MCF 10A (cell line): ENCODE results near the gene MCM9. TPM values are rescaled to one million over a fixed set of nuclear protein-coding genes. Genes with fewer than 3 reads are reported as not detected.

Experiments used
- BruUV-seq: library from RNA; stranded (reverse); fragments of 400-500 nt; replicated peaks from 2 replicates; lab custom pipeline; 2021; lab: Mats Ljungman, UMichigan
- CTCF ChIA-PET: fragments of 300-600 bp; sonication (Branson Sonifier 250); formaldehyde crosslinking; extraction: SDS; loops from one replicate; lab custom pipeline; 2021; ENCODE audit warnings: antibody characterized with exemption, inconsistent platforms; lab: Yijun Ruan, JAX
- POLR2A ChIA-PET: fragments of 300-600, 350-650 bp; sonication (Branson Sonifier 250); formaldehyde crosslinking; extraction: SDS; loops from one replicate; lab custom pipeline; 2020; ENCODE audit warnings: antibody characterized with exemption, inconsistent platforms; lab: Yijun Ruan, JAX
- DNase-seq: peaks from one replicate; pipeline ENCODE4 v3.0.0-alpha.2; 2018; ENCODE audit not compliant: unreplicated experiment
- H3K27ac Mint-ChIP-seq: one replicate; pipeline ENCODE4 v1.8.0; 2022; ENCODE audit warnings: mild to moderate bottlenecking, low read depth, mixed read lengths; ENCODE audit not compliant: unreplicated experiment
- H3K27me3 Mint-ChIP-seq: one replicate; pipeline ENCODE4 v1.8.0; 2022; ENCODE audit warnings: mixed read lengths; ENCODE audit not compliant: insufficient read depth, unreplicated experiment
- H3K36me3 Mint-ChIP-seq: one replicate; pipeline ENCODE4 v1.8.0; 2022; ENCODE audit warnings: mild to moderate bottlenecking, moderate library complexity, mixed read lengths; ENCODE audit not compliant: insufficient read depth, unreplicated experiment
- H3K4me1 Mint-ChIP-seq: one replicate; pipeline ENCODE4 v1.8.0; 2022; ENCODE audit warnings: mixed read lengths; ENCODE audit not compliant: insufficient read depth, unreplicated experiment
- H3K4me3 Mint-ChIP-seq: one replicate; pipeline ENCODE4 v1.8.0; 2022; ENCODE audit warnings: mild to moderate bottlenecking, moderate library complexity, mixed read lengths; ENCODE audit not compliant: unreplicated experiment
- H3K9me3 Mint-ChIP-seq: one replicate; pipeline ENCODE4 v1.8.0; 2022; ENCODE audit warnings: mixed read lengths; ENCODE audit not compliant: unreplicated experiment
- intact Hi-C: fragments of 100-400 bp; cut with micrococcal nuclease; formaldehyde crosslinking; loops from 2 replicates; pipeline ENCODE4 v1.14.1; 2022
- total RNA-seq: library from RNA; stranded (reverse); gene quantifications from 2 replicates; pipeline ENCODE4 v1.2.3, GENCODE V29; 2022
- TF ChIP-seq, protein P1 (sequence below): fragments of 200-600 bp; IDR thresholded peaks from one replicate; pipeline ENCODE4 v1.8.0; 2022; ENCODE audit warnings: antibody characterized with exemption, mild to moderate bottlenecking; ENCODE audit not compliant: unreplicated experiment

The MCM9 gene
- total RNA-seq, 1 experiment from 2014 or later: 13.0 TPM

DNA sequence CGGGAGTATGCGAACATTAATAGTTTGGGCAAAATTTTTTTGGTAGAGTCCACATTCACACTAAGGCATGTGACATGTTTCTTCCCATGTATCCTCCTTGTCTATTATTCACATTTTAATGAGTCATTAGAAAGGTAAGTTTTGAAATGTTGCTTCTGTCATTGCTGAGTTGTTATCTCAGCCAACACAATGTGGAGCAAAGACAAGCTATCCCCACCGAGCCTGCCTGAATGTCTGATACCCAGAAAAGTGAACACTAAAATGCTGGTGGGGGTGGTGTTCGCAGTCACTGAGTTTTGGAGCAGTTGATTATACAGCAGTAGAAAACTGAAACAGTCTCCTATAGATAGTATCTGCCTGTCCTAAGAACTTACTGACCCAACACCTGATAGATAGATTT is 109.3 kb downstream of the MCM9 start:
- Mint-ChIP-seq H3K27ac (no peak overlapping the region), H3K27me3 (no peaks in the 10 kb centered on the region), H3K4me1 (no peaks in the 10 kb centered on the region), H3K4me3 (no peak overlapping the region), H3K9me3 (peaks cover under 1% of the 10 kb centered on the region), H3K36me3 (peaks cover 52% of the 10 kb centered on the region)
- intact Hi-C loops: no loop called here
- CTCF ChIA-PET: interaction anchor here (0.7 kb wide), 1 partner anchor 151 kb away, joined by 3 read pairs; no protein-coding TSS in a partner anchor
- TF ChIP-seq, protein P1, sequence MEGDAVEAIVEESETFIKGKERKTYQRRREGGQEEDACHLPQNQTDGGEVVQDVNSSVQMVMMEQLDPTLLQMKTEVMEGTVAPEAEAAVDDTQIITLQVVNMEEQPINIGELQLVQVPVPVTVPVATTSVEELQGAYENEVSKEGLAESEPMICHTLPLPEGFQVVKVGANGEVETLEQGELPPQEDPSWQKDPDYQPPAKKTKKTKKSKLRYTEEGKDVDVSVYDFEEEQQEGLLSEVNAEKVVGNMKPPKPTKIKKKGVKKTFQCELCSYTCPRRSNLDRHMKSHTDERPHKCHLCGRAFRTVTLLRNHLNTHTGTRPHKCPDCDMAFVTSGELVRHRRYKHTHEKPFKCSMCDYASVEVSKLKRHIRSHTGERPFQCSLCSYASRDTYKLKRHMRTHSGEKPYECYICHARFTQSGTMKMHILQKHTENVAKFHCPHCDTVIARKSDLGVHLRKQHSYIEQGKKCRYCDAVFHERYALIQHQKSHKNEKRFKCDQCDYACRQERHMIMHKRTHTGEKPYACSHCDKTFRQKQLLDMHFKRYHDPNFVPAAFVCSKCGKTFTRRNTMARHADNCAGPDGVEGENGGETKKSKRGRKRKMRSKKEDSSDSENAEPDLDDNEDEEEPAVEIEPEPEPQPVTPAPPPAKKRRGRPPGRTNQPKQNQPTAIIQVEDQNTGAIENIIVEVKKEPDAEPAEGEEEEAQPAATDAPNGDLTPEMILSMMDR: no peak
- DNase-seq: no peak
- POLR2A ChIA-PET: interaction anchor here (1.0 kb wide), 1 partner anchor 69 kb away, joined by 3 read pairs; the partner anchor contains the start of gene ASF1A
- no TSS peak for BruUV-seq

- Mint-ChIP-seq H3K9me3 (peaks cover 9% of the 10 kb centered on the region), H3K27me3 (no peaks in the 10 kb centered on the region), H3K4me3 (no peak overlapping the region), H3K27ac (no peak overlapping the region), H3K4me1 (peaks cover 6% of the 10 kb centered on the region), H3K36me3 (peaks cover 19% of the 10 kb centered on the region)
- POLR2A ChIA-PET: no interaction called here
- CTCF ChIA-PET: no interaction called here
- BruUV-seq: no TSS peak
- DNase-seq: no peak
- intact Hi-C loops: no loop called here
- TF ChIP-seq, protein P1: no peak
These were observed 119.5 kb downstream of the MCM9 start for GRCh38 chr6:118815495-118815894.

DNA sequence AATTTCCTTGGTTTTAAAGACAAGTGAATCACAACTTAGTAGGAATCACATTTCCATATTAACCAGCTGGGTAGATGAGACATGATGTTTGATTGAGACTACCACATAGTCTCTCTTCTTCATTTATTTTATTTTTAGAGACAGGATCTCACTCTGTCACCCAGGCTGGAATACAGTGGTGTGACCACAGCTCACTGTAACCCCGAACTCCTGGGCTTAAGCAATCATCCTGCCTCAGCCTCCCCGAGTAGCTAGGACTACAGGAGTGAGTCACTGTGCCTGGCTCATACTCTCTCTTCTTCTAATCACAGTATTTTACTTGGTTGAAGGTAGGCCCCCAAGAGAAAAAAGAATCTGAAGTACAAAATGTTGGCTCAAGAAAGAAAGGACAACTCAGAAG is 121.2 kb downstream of the MCM9 start:
- peak; percentile 45 for DNase-seq
- no TSS peak for BruUV-seq
- TF ChIP-seq, protein P1: no peak
- intact Hi-C loops: no loop called here
- no peak overlapping the region for H3K27ac Mint-ChIP-seq
- CTCF ChIA-PET: interaction anchor here (0.7 to 1.2 kb wide), 3 partner anchors 86 to 915 kb away, joined by 3 read pairs; no protein-coding TSS in a partner anchor
- POLR2A ChIA-PET: interaction anchor here (1.1 kb wide), 1 partner anchor 11 kb away, joined by 4 read pairs; no protein-coding TSS in a partner anchor
- H3K27me3 Mint-ChIP-seq: no peaks in the 10 kb centered on the region
- peaks cover 6% of the 10 kb centered on the region for H3K4me1 Mint-ChIP-seq
- H3K36me3 Mint-ChIP-seq: peaks cover 19% of the 10 kb centered on the region
- no peak overlapping the region for H3K4me3 Mint-ChIP-seq
- H3K9me3 Mint-ChIP-seq: no peaks in the 10 kb centered on the region

GRCh38 chr6:118812970-118813369 is 122.0 kb downstream of the MCM9 start:
- CTCF ChIA-PET: interaction anchor here (1.2 kb wide), 1 partner anchor 87 kb away, joined by 3 read pairs; no protein-coding TSS in a partner anchor
- Mint-ChIP-seq H3K36me3 (peaks cover 19% of the 10 kb centered on the region), H3K27me3 (no peaks in the 10 kb centered on the region), H3K4me3 (no peak overlapping the region), H3K27ac (no peak overlapping the region), H3K4me1 (peaks cover 6% of the 10 kb centered on the region), H3K9me3 (no peaks in the 10 kb centered on the region)
- TF ChIP-seq, protein P1: no peak
- no TSS peak for BruUV-seq
- POLR2A ChIA-PET: interaction anchor here (1.1 kb wide), 1 partner anchor 10 kb away, joined by 4 read pairs; no protein-coding TSS in a partner anchor
- DNase-seq: peak; percentile 6
- intact Hi-C loops: no loop called here
